ENCODE results near the gene CCZ1.
"Not testable (repeated sequence)": the region's sequence is repeated elsewhere in the genome, so short reads cannot be mapped to it uniquely, and the experiment has no call there.

CCZ1 gene

GRCh38 chr7:5908835-5909234 lies 10.3 kb downstream of the CCZ1 start:
- not testable (repeated sequence) for DNase-seq (ENCODE audit: low spot score)

- DNase-seq (ENCODE audit: low spot score) = not testable (repeated sequence)
Observed at GRCh38 chr7:5916529-5916928, 18.0 kb downstream of the CCZ1 start.

- not testable (repeated sequence) for DNase-seq (ENCODE audit: low spot score)
Observed at GRCh38 chr7:5924180-5924579, 25.6 kb downstream of the CCZ1 start.

GRCh38 chr7:5924630-5925029 lies 26.1 kb downstream of the CCZ1 start:
- not testable (repeated sequence) for DNase-seq (ENCODE audit: low spot score)

DNA sequence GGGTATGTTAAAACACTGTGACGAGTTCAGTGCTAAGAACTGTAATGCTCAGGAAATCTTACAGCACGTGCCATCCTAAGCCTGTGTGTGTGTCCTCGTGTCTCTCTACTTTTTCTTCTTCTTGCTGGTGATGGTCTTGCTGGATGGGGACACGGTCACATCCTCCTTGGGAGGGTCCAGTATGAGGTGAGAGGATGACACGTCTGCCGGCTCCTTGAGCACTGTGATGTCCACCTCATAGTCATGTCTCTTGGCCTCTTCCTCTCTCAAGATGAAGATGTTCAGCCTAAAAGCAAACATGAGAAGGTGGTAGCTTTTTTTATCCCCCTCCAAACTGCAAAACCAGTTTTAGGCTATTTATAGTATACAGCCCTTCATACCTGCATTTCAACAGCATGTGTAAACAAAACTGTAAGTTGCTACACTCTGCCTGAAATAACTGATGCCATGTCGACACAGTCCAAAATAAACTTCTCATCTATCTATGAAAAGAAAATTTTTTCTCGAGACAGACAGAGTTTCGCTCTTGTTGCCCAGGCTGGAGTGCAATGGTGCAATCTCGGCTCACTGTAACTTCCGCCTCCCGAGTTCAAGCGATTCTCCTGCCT lies 27.8 kb downstream of the CCZ1 start:
- not testable (repeated sequence) for DNase-seq (ENCODE audit: low spot score)

- DNase-seq (ENCODE audit: low spot score) = not testable (repeated sequence)
Observed at GRCh38 chr7:5930290-5930689, 31.8 kb downstream of the CCZ1 start.

DNA sequence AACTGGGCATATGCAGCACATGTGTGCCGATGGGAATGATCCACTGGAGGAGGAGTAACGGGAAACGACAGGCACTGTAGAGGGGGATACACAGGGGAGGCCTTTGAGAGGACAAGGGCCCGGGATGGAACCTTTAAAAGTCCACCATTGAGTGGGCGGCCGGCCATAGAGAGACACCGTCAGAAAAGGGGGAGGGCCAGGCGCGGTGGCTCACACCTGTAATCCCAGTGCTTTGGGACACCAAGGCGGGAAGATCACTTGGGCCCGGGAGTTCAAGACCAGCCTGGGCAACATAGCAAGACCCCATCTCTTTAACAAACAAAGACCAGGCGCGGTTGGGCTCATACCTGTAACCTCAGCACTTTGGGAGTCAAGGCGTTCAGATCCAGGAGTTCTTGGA lies 32.7 kb downstream of the CCZ1 start:
- not testable (repeated sequence) for DNase-seq (ENCODE audit: low spot score)

DNA sequence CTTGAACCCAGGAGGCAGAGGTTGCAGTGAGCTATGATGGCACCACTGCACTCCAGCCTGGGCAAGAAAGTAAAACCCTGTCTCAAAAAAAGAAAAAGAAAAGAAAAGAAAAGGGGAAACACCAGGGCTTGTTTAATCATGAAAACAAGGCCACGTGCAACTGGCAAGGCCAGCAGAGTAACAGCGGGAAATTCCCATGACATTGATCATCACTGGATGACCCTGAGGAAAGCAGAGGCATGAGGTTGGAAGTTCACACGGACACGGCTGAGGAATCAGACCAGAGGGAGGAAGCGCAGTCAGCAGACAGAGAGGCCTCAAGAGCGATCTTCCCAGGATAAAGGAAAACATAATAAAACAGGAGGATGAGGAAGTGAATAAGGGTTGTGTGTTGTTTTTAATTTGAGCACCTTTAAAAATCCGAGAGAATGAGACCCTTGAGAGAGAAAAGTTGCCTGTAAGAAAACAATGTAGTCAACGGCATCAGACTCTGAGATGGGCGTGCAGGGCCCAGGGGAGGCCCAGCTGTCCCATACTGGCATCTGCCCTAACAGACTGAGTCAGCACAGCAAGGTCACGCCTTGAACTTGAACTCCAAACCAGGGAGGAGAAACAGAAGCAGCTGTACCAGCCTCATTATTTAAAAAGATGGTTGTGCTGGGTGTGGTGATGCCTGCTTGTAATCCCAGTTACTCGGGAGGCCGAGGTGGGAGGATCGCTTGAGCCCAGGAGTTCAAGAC lies 33.5 kb downstream of the CCZ1 start:
- not testable (repeated sequence) for DNase-seq (ENCODE audit: low spot score)

- not testable (repeated sequence) for DNase-seq (ENCODE audit: low spot score)
Observed at GRCh38 chr7:5934945-5935450, 36.5 kb downstream of the CCZ1 start.

- not testable (repeated sequence) for DNase-seq (ENCODE audit: low spot score)
Observed at GRCh38 chr7:5963205-5963604, 64.7 kb downstream of the CCZ1 start.

DNA sequence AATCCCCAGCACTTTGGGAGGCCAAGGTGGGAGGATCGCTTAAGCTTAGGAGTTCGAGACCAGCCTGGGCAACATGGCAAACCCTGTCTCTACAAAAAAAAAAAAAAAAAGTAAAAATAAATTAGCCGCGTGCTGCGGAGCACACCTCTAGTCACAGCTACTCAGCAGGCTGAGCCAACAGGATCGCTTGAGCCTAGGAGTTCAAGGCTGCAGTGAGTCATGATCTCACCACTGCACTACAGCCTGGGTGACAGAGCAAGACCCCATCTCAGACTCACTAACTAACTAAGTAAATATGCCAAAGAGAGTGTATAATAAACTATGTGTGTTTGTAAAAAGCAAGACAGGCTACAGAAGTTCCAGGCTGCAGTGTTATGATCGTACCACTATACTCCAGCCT lies 65.3 kb downstream of the CCZ1 start:
- not testable (repeated sequence) for DNase-seq (ENCODE audit: low spot score)

DNA sequence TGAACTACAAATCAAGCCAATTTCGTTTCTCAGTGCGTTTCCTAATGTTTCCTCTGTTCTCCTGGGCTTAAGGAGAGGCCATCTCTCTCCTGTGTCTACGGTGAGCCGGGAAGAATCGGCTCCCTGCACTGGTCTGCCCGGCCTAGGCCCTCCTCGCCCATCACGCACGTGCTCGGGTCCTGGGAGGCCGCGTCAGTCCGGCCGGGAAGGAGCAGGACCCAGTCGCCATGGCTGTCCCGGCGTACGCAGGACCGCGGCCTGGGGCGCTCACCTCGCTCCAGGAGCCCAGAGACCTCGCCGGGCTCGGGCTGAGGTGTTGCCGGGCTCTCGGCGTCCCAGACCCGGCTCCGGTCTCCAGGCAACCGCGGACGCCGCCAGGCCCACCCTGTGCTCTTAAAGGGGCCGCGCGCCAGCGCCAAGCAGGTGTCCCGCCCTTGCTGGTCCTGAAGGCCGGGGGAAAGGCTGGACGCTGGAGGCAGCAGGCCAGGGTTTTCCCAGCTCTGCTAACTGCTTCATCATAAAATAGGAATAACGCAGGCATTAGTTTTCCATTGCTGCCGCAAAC lies 71.9 kb downstream of the CCZ1 start, which contains the start of gene RSPH10B:
Gene RSPH10B, minus strand, starts transcription at position 343 of the 565 bp plus-strand sequence. CDS start 3,573 bp downstream, outside the sequence.
- DNase-seq (ENCODE audit: low spot score) = not testable (repeated sequence)

- DNase-seq (ENCODE audit: low spot score) = not testable (repeated sequence)
Observed at GRCh38 chr7:5973580-5973979, 75.0 kb downstream of the CCZ1 start.
